Activated CD8-positive, alpha-beta T cell treated with anti-CD3 and anti-CD28 coated beads for 36 hours (primary cell): Measurements from ENCODE around the gene ATP9B. TPM values are rescaled to one million over a fixed set of nuclear protein-coding genes. Genes with fewer than 3 reads are reported as not detected.

Experiments
- ATAC-seq: fragments of 200-7000 bp; cut with Tn5 transposase; one replicate; pipeline ENCODE4 v1.10.0; 2021; ENCODE audit warnings: mild to moderate bottlenecking, moderate library complexity
- CTCF ChIA-PET: fragments of 350-600 bp; sonication (Branson Sonifier 250); formaldehyde crosslinking; loops from one replicate; lab custom pipeline; 2021; ENCODE audit warnings: antibody characterized with exemption; lab: Charles Lee
- POLR2A ChIA-PET: fragments of 350-600 bp; sonication (Branson Sonifier 250); formaldehyde crosslinking; loops from one replicate; lab custom pipeline; 2021; ENCODE audit warnings: antibody characterized with exemption; lab: Charles Lee
- DNase-seq: peaks from one replicate; pipeline ENCODE4 v3.0.0-alpha.2; 2020
- H3K27ac Mint-ChIP-seq: one replicate; pipeline ENCODE4 v1.8.0; 2021; ENCODE audit warnings: mild to moderate bottlenecking, mixed read lengths
- H3K27me3 Mint-ChIP-seq: one replicate; pipeline ENCODE4 v1.8.0; 2021; ENCODE audit warnings: mixed read lengths
- H3K36me3 Mint-ChIP-seq: one replicate; pipeline ENCODE4 v1.8.0; 2021; ENCODE audit warnings: low read depth, mixed read lengths
- H3K4me1 Mint-ChIP-seq: one replicate; pipeline ENCODE4 v1.8.0; 2021; ENCODE audit warnings: low read depth, mixed read lengths
- H3K4me3 Mint-ChIP-seq: one replicate; pipeline ENCODE4 v1.8.0; 2021; ENCODE audit warnings: mild to moderate bottlenecking, moderate library complexity, mixed read lengths
- H3K9me3 Mint-ChIP-seq: one replicate; pipeline ENCODE4 v1.8.0; 2021; ENCODE audit warnings: mixed read lengths
- CTCF ChIP-seq: fragments of 200-600 bp; IDR thresholded peaks from one replicate; pipeline ENCODE4 v1.8.0; 2022; ENCODE audit warnings: antibody characterized with exemption, mild to moderate bottlenecking
- intact Hi-C: fragments of 100-400 bp; cut with micrococcal nuclease; formaldehyde crosslinking; loops from one replicate; pipeline ENCODE4 v1.10.0; 2022
- total RNA-seq, 2 experiments: library from RNA; stranded (reverse); gene quantifications; one replicate each; pipeline ENCODE4 v1.2.3, GENCODE V29; 2021

Gene ATP9B
- total RNA-seq, 2 experiments from 2014 or later: 18.9 to 21.1 TPM

GRCh38 chr18:79405019-79405780 is 336.0 kb downstream of the ATP9B start:
- no peak for TF ChIP-seq CTCF
- no peak for ATAC-seq
- H3K27ac Mint-ChIP-seq: peak overlapping the region; percentile 91

GRCh38 chr18:79405781-79406575 is 336.8 kb downstream of the ATP9B start:
- intact Hi-C loops: no loop called here
- Mint-ChIP-seq H3K27me3 (no peaks in the 10 kb centered on the region), H3K27ac (peak overlapping the region; percentile 91), H3K4me3 (peak overlapping the region; percentile 84), H3K36me3 (peaks cover 61% of the 10 kb centered on the region), H3K4me1 (peaks cover 57% of the 10 kb centered on the region), H3K9me3 (peaks cover 2% of the 10 kb centered on the region)
- TF ChIP-seq CTCF: no peak
- POLR2A ChIA-PET: interaction anchor here (0.7 to 2.2 kb wide), 10 partner anchors 9 to 278 kb away, joined by 3 to 9 read pairs (median 4); no protein-coding TSS in a partner anchor
- peak; percentile 96 for DNase-seq
- CTCF ChIA-PET: interaction anchor here (1.2 to 6.2 kb wide), 6 partner anchors 10 to 124 kb away, joined by 3 to 44 read pairs (median 6); no protein-coding TSS in a partner anchor
- peak; percentile 90 for ATAC-seq

More at GRCh38 chr18:79405019-79405780, 336.0 kb downstream of the ATP9B start:
- Mint-ChIP-seq H3K4me3 (peak overlapping the region; percentile 84), H3K27me3 (no peaks in the 10 kb centered on the region), H3K36me3 (peaks cover 56% of the 10 kb centered on the region), H3K9me3 (peaks cover 2% of the 10 kb centered on the region), H3K4me1 (peaks cover 58% of the 10 kb centered on the region)
- POLR2A ChIA-PET: interaction anchor here (0.9 to 2.2 kb wide), 7 partner anchors 8 to 278 kb away, joined by 3 to 9 read pairs (median 5); no protein-coding TSS in a partner anchor
- CTCF ChIA-PET: interaction anchor here (1.2 to 6.2 kb wide), 6 partner anchors 11 to 125 kb away, joined by 3 to 44 read pairs (median 6); no protein-coding TSS in a partner anchor
- peak; percentile 73 for DNase-seq
- intact Hi-C loops: no loop called here

- Mint-ChIP-seq H3K4me3 (peak overlapping the region; percentile 84), H3K27me3 (no peaks in the 10 kb centered on the region), H3K4me1 (peaks cover 51% of the 10 kb centered on the region), H3K9me3 (peaks cover 2% of the 10 kb centered on the region), H3K36me3 (peaks cover 57% of the 10 kb centered on the region), H3K27ac (peak overlapping the region; percentile 91)
- ChIA-PET POLR2A (interaction anchor here (0.7 to 2.2 kb wide), 6 partner anchors 13 to 118 kb away, joined by 3 to 7 read pairs (median 4); no protein-coding TSS in a partner anchor), CTCF (interaction anchor here (1.4 to 6.2 kb wide), 2 partner anchors 9 to 27 kb away, joined by 4 to 44 read pairs; no protein-coding TSS in a partner anchor)
- intact Hi-C loops: no loop called here
- no peak for TF ChIP-seq CTCF
- DNase-seq (no peak), ATAC-seq (no peak)
Measured at GRCh38 chr18:79406708-79407107, 337.5 kb downstream of the ATP9B start.

GRCh38 chr18:79409313-79409712 is 340.1 kb downstream of the ATP9B start:
- no peak overlapping the region for H3K4me3 Mint-ChIP-seq
- peaks cover 65% of the 10 kb centered on the region for H3K36me3 Mint-ChIP-seq
- no peak for TF ChIP-seq CTCF
- H3K27me3 Mint-ChIP-seq: no peaks in the 10 kb centered on the region
- POLR2A ChIA-PET: no interaction called here
- CTCF ChIA-PET: no interaction called here
- H3K27ac Mint-ChIP-seq: no peak overlapping the region
- intact Hi-C loops: no loop called here
- ATAC-seq (no peak), DNase-seq (no peak)
- H3K9me3 Mint-ChIP-seq: peaks cover 2% of the 10 kb centered on the region
- H3K4me1 Mint-ChIP-seq: peaks cover 43% of the 10 kb centered on the region
